HEK293T (cell line): ENCODE data around the gene DECR2.
A peak's percentile ranks its signal among the peaks of the same experiment; 100 is the strongest.

Experiments used
- CTCF ChIA-PET: fragments of 350-600 bp; formaldehyde crosslinking; extraction: SDS; loops from one replicate; lab custom pipeline; 2021; ENCODE audit warnings: antibody characterized with exemption, inconsistent platforms; lab: Yijun Ruan, JAX
- POLR2A ChIA-PET: fragments of 350-600 bp; formaldehyde crosslinking; extraction: SDS; loops from one replicate; lab custom pipeline; 2020; ENCODE audit warnings: antibody characterized with exemption, inconsistent platforms; lab: Yijun Ruan, JAX
- DNase-seq: peaks from one replicate; pipeline ENCODE4 v3.0.0; 2012; ENCODE audit warnings: mixed read lengths; ENCODE audit errors: extremely low spot score
- ARNT ChIP-seq: fragments of 450-650 bp; IDR thresholded peaks from 2 replicates; pipeline ENCODE4 v1.6.1; 2017; ENCODE audit warnings: mild to moderate bottlenecking
- BHLHE40 ChIP-seq: fragments of 450-650 bp; IDR thresholded peaks from 2 replicates; pipeline ENCODE4 v1.6.1; 2016; ENCODE audit warnings: mild to moderate bottlenecking, moderate library complexity, borderline replicate concordance
- CTBP1 ChIP-seq: fragments of 450-650 bp; IDR thresholded peaks from 2 replicates; pipeline ENCODE4 v1.6.1; 2016; ENCODE audit warnings: borderline replicate concordance
- ELF4 ChIP-seq: fragments of 450-650 bp; IDR thresholded peaks from 2 replicates; pipeline ENCODE4 v1.6.1; 2017; ENCODE audit warnings: antibody characterized with exemption
- FOXA1 ChIP-seq: fragments of 450-650 bp; IDR thresholded peaks from 2 replicates; pipeline ENCODE4 v1.6.1; 2016; ENCODE audit warnings: mild to moderate bottlenecking
- FOXK2 ChIP-seq: fragments of 450-650 bp; IDR thresholded peaks from 2 replicates; pipeline ENCODE4 v1.6.1; 2016; ENCODE audit warnings: mild to moderate bottlenecking
- FOXM1 ChIP-seq: fragments of 450-650 bp; IDR thresholded peaks from 2 replicates; pipeline ENCODE4 v1.6.1; 2017; ENCODE audit warnings: mild to moderate bottlenecking, borderline replicate concordance
- HDGF ChIP-seq: fragments of 450-650 bp; IDR thresholded peaks from 2 replicates; pipeline ENCODE4 v1.6.1; 2017; ENCODE audit warnings: antibody characterized with exemption, borderline replicate concordance
- L3MBTL2 ChIP-seq: fragments of 450-650 bp; conservative IDR thresholded peaks from 2 replicates; pipeline ENCODE4 v1.6.1; 2016; ENCODE audit warnings: mild to moderate bottlenecking
- LEF1 ChIP-seq: fragments of 450-650 bp; IDR thresholded peaks from 2 replicates; pipeline ENCODE4 v1.6.1; 2017; ENCODE audit warnings: mild to moderate bottlenecking, borderline replicate concordance
- NFRKB ChIP-seq: fragments of 450-650 bp; IDR thresholded peaks from 2 replicates; pipeline ENCODE4 v1.6.1; 2016; ENCODE audit warnings: mild to moderate bottlenecking, moderate library complexity
- SP1 ChIP-seq: fragments of 450-650 bp; IDR thresholded peaks from 2 replicates; pipeline ENCODE4 v1.6.1; 2017
- SUZ12 ChIP-seq: fragments of 450-650 bp; IDR thresholded peaks from 2 replicates; pipeline ENCODE4 v1.6.1; 2016; ENCODE audit warnings: mild to moderate bottlenecking
- TARDBP ChIP-seq: fragments of 450-650 bp; IDR thresholded peaks from 2 replicates; pipeline ENCODE4 v1.6.1; 2016
- ZNF384 ChIP-seq: fragments of 450-650 bp; IDR thresholded peaks from 2 replicates; pipeline ENCODE4 v1.6.1; 2016
- TF ChIP-seq, protein P1 (sequence below): fragments of 450-650 bp; IDR thresholded peaks from 2 replicates; pipeline ENCODE4 v1.6.1; 2016

Gene DECR2

DNA sequence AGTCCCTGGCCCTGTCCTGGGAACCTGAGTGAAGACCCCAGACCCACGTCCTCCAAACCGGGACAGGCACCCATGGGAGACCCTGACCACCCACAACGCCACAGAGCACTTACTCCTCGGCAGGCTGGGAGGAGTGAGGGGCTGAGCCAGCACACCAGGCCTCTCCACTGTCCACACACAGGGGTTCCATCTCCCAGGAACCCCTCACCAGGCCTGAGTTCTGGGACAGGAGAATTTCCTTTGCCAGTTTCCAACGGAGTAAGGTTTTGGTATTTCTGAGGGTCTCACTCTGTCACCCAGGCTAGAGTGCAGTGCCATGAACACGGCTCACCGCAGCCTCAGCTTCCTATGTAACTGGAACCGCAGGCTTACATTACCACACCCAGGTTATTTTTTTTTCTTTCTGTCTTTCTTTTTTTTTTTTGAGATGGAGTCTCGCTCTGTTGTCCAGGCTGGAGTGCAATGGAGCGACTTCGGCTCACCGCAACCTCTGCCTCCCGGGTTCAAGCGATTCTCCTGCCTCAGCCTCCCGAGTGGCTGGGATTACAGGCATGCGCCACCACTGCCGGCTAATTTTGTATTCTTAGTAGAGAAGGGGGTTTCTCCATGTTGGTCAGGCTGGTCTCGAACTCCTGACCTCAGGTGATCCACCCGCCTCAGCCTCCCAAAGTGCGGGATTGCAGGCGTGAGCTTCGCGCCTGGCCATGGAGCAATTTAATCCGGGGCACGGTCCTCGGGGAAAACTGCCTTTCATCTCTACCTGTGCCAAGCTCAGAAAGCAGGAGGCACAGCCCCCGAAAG is 21.5 kb upstream of the DECR2 start:
- TF ChIP-seq FOXM1 (no peak), FOXA1 (no peak), SUZ12 (no peak), HDGF (no peak), TARDBP (no peak), NFRKB (no peak), CTBP1 (no peak), ELF4 (no peak), SP1 (no peak), FOXK2 (no peak)
- TF ChIP-seq, protein P1, sequence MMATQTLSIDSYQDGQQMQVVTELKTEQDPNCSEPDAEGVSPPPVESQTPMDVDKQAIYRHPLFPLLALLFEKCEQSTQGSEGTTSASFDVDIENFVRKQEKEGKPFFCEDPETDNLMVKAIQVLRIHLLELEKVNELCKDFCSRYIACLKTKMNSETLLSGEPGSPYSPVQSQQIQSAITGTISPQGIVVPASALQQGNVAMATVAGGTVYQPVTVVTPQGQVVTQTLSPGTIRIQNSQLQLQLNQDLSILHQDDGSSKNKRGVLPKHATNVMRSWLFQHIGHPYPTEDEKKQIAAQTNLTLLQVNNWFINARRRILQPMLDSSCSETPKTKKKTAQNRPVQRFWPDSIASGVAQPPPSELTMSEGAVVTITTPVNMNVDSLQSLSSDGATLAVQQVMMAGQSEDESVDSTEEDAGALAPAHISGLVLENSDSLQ = no peak
- ChIA-PET POLR2A (interaction anchor here (4.0 kb wide), 1 partner anchor 9 kb away, joined by 17 read pairs; the partner anchor contains the start of gene MRPL28), CTCF (interaction anchor here (0.6 to 1.0 kb wide), 2 partner anchors 9 to 113 kb away, joined by 3 to 6 read pairs; partner anchors contain the start of gene MRPL28)
- no peak for DNase-seq

DNA sequence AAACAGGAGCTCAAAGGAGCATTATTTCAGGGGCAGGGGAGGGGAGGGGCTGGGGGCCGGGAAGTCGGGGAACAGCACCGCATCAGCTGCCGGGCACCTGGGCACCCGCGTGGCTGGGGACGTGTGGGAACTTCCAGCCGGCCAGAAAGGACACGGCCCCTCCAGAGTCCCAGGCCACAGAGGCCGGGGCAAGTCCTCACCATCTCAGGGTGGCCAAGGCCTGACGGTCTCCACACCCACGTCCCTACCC is 21.0 kb upstream of the DECR2 start:
- no peak for DNase-seq
- ChIA-PET CTCF (interaction anchor here (0.6 to 1.0 kb wide), 2 partner anchors 10 to 113 kb away, joined by 3 to 6 read pairs; partner anchors contain the start of gene MRPL28), POLR2A (interaction anchor here (4.0 kb wide), 1 partner anchor 10 kb away, joined by 17 read pairs; the partner anchor contains the start of gene MRPL28)
- TF ChIP-seq FOXK2 (no peak), LEF1 (no peak), SP1 (no peak), SUZ12 (no peak), L3MBTL2 (no peak), ZNF384 (no peak), TARDBP (no peak), CTBP1 (no peak)

DNA sequence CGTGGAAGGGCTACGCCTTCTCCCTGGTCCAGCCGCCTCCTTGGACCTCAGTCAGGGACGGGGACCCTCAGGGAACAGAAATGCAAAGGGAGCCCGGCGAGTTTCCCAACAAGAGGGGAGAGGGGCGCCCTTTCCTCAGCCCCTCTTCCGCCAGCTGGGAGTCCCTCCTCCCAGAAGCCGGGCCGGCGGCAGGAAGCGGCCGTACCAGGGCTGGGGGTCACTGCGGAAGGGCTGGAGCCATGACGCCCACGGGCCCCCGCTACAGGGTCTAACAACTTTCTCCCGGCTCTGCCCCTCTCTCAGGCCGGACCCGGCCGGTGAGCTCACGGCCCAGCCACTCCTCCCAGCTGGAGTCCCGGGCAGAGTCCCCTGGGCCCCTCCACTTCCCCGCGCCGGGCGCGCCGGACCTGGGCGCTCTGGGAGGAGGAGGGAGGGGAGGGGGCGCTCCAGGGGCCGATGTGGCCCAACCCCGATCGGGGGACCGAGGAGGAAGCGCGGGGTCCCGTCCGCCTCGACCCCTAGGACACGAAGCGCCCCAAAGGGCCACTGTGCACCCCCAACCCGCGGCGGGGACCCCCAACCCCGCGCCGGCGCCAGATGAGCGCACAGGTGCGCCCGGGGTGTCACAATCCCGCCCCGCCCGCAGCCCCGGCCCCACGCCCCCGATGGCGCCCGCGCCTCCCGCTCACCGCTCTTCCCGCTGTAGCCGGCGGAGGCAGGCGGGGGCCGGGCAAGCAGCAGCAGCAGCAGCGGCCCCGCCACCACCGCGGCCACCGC is 20.5 kb upstream of the DECR2 start:
- CTCF ChIA-PET = interaction anchor here (0.6 to 1.0 kb wide), 2 partner anchors 10 to 112 kb away, joined by 3 to 6 read pairs; partner anchors contain the start of gene MRPL28
- TF ChIP-seq FOXM1 = no peak
- TF ChIP-seq TARDBP = no peak
- no peak for TF ChIP-seq FOXA1
- TF ChIP-seq LEF1 = no peak
- TF ChIP-seq NFRKB = no peak
- no peak for TF ChIP-seq FOXK2
- no peak for TF ChIP-seq L3MBTL2
- no peak for TF ChIP-seq ZNF384
- TF ChIP-seq BHLHE40 = no peak
- no peak for TF ChIP-seq SP1
- TF ChIP-seq ELF4 = no peak
- TF ChIP-seq, protein P1 = no peak
- TF ChIP-seq HDGF = no peak
- TF ChIP-seq SUZ12 = no peak
- POLR2A ChIA-PET = interaction anchor here (1.8 to 4.0 kb wide), 2 partner anchors 10 to 19 kb away, joined by 4 to 17 read pairs; partner anchors contain the start of gene MRPL28
- peak; percentile 29 for DNase-seq

DNA sequence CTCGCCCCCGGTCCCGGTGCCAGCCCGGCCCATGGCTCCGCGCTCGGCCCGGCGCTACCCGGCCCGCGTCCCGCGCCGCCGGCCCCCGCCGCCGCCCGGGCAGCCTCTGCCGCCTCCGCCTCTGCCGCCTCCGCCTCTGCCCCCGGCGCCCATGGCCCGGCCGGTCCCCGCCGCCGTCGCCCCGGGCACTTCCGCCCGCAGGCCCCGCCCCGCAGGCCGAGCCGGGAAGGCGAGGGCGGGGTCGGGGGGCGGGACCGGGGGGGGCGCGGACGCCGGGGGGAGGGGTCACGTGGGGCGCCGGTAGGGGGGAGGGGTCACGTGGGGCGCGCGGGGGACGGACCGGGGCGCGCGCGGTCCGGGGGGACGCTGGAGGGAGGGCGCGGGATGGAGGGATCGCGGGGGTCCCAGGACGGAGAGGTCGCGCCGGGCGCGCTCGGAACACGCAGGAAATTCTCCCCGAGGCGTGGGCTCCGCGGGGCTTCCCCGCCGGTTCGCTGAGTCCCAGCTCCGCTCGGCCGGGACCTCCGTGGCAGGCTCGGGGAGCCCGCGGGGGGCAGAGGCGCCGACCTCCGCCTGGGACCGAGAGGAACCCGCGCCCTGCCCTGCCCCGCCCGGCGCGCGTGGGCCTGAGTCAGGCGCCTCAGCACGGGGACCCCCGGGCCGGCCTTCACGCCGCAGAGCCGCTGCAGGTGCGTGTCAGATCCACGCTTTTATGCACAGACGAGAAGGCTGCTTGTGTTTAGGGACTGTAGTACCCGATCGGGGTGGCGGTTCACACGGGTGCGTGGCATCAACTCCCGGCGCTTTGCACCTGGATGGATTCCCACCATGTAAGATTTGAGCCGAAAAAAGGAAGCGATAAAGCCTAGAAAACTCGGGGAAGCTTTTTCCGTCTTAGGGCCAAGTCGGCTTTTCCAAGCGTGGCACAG is 19.6 kb upstream of the DECR2 start, which contains the start of gene PGAP6:
Gene PGAP6, minus strand, starts transcription at position 190 of the 929 bp plus-strand sequence. Its CDS starts 157 bp downstream, at position 33.
- POLR2A ChIA-PET = interaction anchor here (0.9 to 4.0 kb wide), 3 partner anchors 11 to 18 kb away, joined by 4 to 17 read pairs (median 6); partner anchors contain the start of gene MRPL28
- CTCF ChIA-PET = no interaction called here
- peak; percentile 86 for DNase-seq
- no peak for TF ChIP-seq CTBP1
- TF ChIP-seq FOXM1 = 0 out of 2 replicates have a peak, but pooled peaks have one; percentile 14
- TF ChIP-seq TARDBP = peak; percentile 56; the same call in 1 of the 2 replicates

DNA sequence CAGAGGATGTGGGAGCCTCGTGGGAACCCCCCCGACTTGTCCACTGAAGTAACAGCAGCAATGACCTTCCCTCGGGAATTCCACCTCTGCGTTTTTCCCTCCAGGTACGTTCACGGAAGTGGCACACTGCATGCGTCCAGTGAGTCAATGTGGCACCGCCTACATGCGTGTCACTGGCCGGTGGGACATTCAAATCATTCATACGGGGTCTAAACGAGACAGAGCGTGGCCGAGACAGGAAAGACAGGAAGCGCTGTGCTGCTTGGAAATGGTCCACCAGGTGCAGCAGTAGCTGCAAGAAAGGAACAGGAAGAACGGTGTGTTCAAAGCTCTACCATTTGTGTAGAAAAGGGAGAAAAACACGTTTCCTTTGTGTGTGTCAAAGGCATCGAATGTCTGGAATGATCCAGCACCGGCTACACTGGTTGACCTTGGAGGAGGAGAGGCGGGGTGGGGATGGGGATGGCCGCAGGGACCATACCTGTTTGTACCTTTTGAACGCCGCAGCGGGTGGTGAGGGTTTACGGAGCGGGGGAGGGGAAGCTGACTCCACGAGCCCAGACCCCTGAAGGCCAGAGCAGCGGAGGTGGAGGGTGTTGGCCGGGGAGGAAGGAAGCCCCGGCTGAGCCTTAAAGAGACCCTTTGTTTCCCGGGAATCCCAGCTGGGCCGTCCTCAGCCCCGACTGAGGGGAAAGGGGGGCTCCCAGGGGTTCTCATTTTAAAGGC is 18.2 kb upstream of the DECR2 start:
- TF ChIP-seq ELF4 (no peak), ARNT (no peak), FOXM1 (no peak), SP1 (no peak), BHLHE40 (no peak), CTBP1 (no peak), NFRKB (no peak), FOXA1 (no peak), SUZ12 (no peak), ZNF384 (no peak), FOXK2 (no peak), LEF1 (no peak), L3MBTL2 (no peak), TARDBP (no peak)
- TF ChIP-seq, protein P1 = no peak
- DNase-seq = no peak
- CTCF ChIA-PET = no interaction called here
- POLR2A ChIA-PET = interaction anchor here (4.0 kb wide), 1 partner anchor 13 kb away, joined by 17 read pairs; the partner anchor contains the start of gene MRPL28
